GM12878 (cell line): ENCODE results near the gene S100A16. TPM values are rescaled to one million over a fixed set of nuclear protein-coding genes. Genes with fewer than 3 reads are reported as not detected.

Source experiments
- ATAC-seq: fragments of 200-7000 bp; cut with Tn5 transposase; 3 replicates; pipeline ENCODE4 v1.9.1; 2020; ENCODE audit warnings: mild to moderate bottlenecking, moderate library complexity
- BruUV-seq: library from RNA; stranded (reverse); fragments of 400-500 nt; replicated peaks from 2 replicates; lab custom pipeline; 2021; lab: Mats Ljungman, UMichigan
- CTCF ChIA-PET: fragments of 300-600 bp; sonication (Branson Sonifier 250); formaldehyde crosslinking; extraction: SDS; loops from one replicate; lab custom pipeline; 2021; ENCODE audit warnings: inconsistent platforms; lab: Yijun Ruan, JAX
- POLR2A ChIA-PET: fragments of 350-600 bp; formaldehyde crosslinking; extraction: SDS; loops from one replicate; lab custom pipeline; 2021; ENCODE audit warnings: inconsistent platforms; lab: Charles Lee
- RAD21 ChIA-PET: fragments of 300-600 bp; sonication (Branson Sonifier 250); formaldehyde crosslinking; loops from one replicate; lab custom pipeline; 2023; ENCODE audit warnings: antibody characterized with exemption; ENCODE audit not compliant: unreplicated experiment; lab: Charles Lee
- SMC1A ChIA-PET: fragments of 300-600 bp; sonication (Branson Sonifier 250); formaldehyde crosslinking; loops from one replicate; lab custom pipeline; 2023; ENCODE audit not compliant: unreplicated experiment, uncharacterized antibody; lab: Charles Lee
- DNase-seq: peaks from one replicate; pipeline ENCODE4 v3.0.0-alpha.2; 2011; ENCODE audit warnings: low read depth, low spot score
- FAIRE-seq: peaks from 3 replicates; lab custom pipeline; 2011; peaks lifted over from hg19 to GRCh38; lab: Jason Lieb, UNC
- H2AFZ ChIP-seq: 2 replicates; pipeline ENCODE4 v1.6.0; 2011; ENCODE audit warnings: low read depth, low read length, control low read depth; ENCODE audit not compliant: control insufficient read depth
- H3K27ac ChIP-seq: 2 replicates; pipeline ENCODE4 v1.5.1; 2011; ENCODE audit warnings: control low read depth; ENCODE audit not compliant: control insufficient read depth, insufficient read depth
- H3K27me3 ChIP-seq, 2 experiments: replicated peaks in 1 of 2; 2 replicates each; pipeline versions ENCODE4 v1.6.0 to v1.6.1; 2011; ENCODE audit warnings: low read length in 1 of 2; ENCODE audit not compliant: control insufficient read depth in 2 of 2, insufficient read depth in 2 of 2
- H3K36me3 ChIP-seq, 2 experiments: 2 replicates each; pipeline ENCODE4 v1.5.1; 2011; ENCODE audit warnings: low read length in 1 of 2; ENCODE audit not compliant: control insufficient read depth in 2 of 2, insufficient read depth in 2 of 2
- H3K4me1 ChIP-seq: 2 replicates; pipeline ENCODE4 v1.6.1; 2011; ENCODE audit warnings: mild to moderate bottlenecking, low read length, moderate library complexity, mixed read lengths; ENCODE audit not compliant: control insufficient read depth, insufficient read depth
- H3K4me2 ChIP-seq: 2 replicates; pipeline ENCODE4 v1.6.0; 2011; ENCODE audit warnings: control low read depth; ENCODE audit not compliant: control insufficient read depth, insufficient read depth
- H3K4me3 ChIP-seq: fragments of 200-600 bp; sonication (generic); 2 replicates; pipeline ENCODE4 v1.5.1; 2016
- H3K79me2 ChIP-seq: 2 replicates; pipeline ENCODE4 v1.6.0; 2011; ENCODE audit warnings: low read length; ENCODE audit not compliant: control insufficient read depth, insufficient read depth
- H3K9ac ChIP-seq: 2 replicates; pipeline ENCODE4 v1.8.0; 2011; ENCODE audit warnings: low read length, control low read depth, mixed read lengths; ENCODE audit not compliant: control insufficient read depth, insufficient read depth
- H3K9me3 ChIP-seq: replicated peaks from 3 replicates; pipeline ENCODE4 v1.5.1; 2011; ENCODE audit warnings: mild to moderate bottlenecking, low read length; ENCODE audit not compliant: control insufficient read depth, insufficient read depth
- H4K20me1 ChIP-seq: 2 replicates; pipeline ENCODE4 v1.6.0; 2011; ENCODE audit not compliant: control insufficient read depth, insufficient read depth
- ATF2 ChIP-seq: IDR thresholded peaks from 2 replicates; pipeline ENCODE4 v1.6.1; 2012; ENCODE audit warnings: low read length, inconsistent platforms
- CEBPZ ChIP-seq: fragments of 150-350 bp; IDR thresholded peaks from 2 replicates; pipeline ENCODE4 v1.6.1; 2016; ENCODE audit warnings: low read depth, low read length
- DPF2 ChIP-seq: fragments of 450-650 bp; IDR thresholded peaks from 2 replicates; pipeline ENCODE4 v1.6.1; 2017; ENCODE audit warnings: mild to moderate bottlenecking
- GABPA ChIP-seq: IDR thresholded peaks from 2 replicates; pipeline ENCODE4 v1.6.1; 2014; ENCODE audit warnings: antibody characterized with exemption, low read depth, mild to moderate bottlenecking, inconsistent platforms
- PBX3 ChIP-seq: IDR thresholded peaks from 2 replicates; pipeline ENCODE4 v1.6.1; 2011; ENCODE audit warnings: mild to moderate bottlenecking, low read depth, low read length, moderate library complexity; ENCODE audit not compliant: insufficient replicate concordance
- PML ChIP-seq: IDR thresholded peaks from 2 replicates; pipeline ENCODE4 v1.6.1; 2012; ENCODE audit warnings: low read length, inconsistent platforms
- RBBP5 ChIP-seq: fragments of 200-600 bp; sonication (generic); conservative IDR thresholded peaks from 2 replicates; pipeline ENCODE4 v1.6.1; 2016
- SIN3A ChIP-seq: IDR thresholded peaks from 2 replicates; pipeline ENCODE4 v1.6.1; 2012; ENCODE audit warnings: low read depth, low read length, improper control_type of control experiment
- SMC3 ChIP-seq: IDR thresholded peaks from 2 replicates; pipeline ENCODE4 v1.6.1; 2011; ENCODE audit warnings: low read length, improper control_type of control experiment, borderline replicate concordance
- ZNF274 ChIP-seq: IDR thresholded peaks from one replicate; pipeline ENCODE4 v1.8.0; 2011; ENCODE audit not compliant: insufficient read length, insufficient read depth
- WGBS: methylation state at CpG from one replicate; pipeline ENCODE4 v1.1.6; 2016; ENCODE audit warnings: low lambda C conversion rate; ENCODE audit not compliant: insufficient replicate concordance, insufficient coverage; ENCODE audit errors: missing lambda C conversion rate; 5-methylcytosine and 5-hydroxymethylcytosine counted together
- in situ Hi-C: fragments of 300-500 bp; cut with MboI; formaldehyde crosslinking; loops from 9 replicates; pipeline ENCODE4 v1.14.3; 2018; ENCODE audit warnings: mixed read lengths
- intact Hi-C: fragments of 100-400 bp; cut with micrococcal nuclease; formaldehyde crosslinking; loops from one replicate; pipeline ENCODE4 v1.14.2; 2022; ENCODE audit not compliant: unreplicated experiment
- polyA plus RNA-seq, 11 experiments: library from polyadenylated mRNA; depleted of rRNA in 4 of 11; unstranded in 6 of 11; stranded (reverse) in 5 of 11; fragments of >200 nt; fragmentation: Nextera tagmentation in 4 of 11; fragmentation: Illumina TruSeq in 1 of 11; extraction: Ambion mirVana in 4 of 11; extraction: Trizol in 1 of 11; gene quantifications; 1 replicate in 1 of 11; 2 replicates in 10 of 11; pipeline versions ENCODE4 v1.2.1 to v1.2.3, GENCODE V29; 2011 to 2016; ENCODE audit warnings: inconsistent platforms in 2 of 11, missing spikeins in 2 of 11, low read depth in 1 of 11
- total RNA-seq, 4 experiments: library from RNA; depleted of rRNA in 3 of 4; stranded (reverse); fragments of >200 nt in 3 of 4; fragmentation: Illumina TruSeq in 1 of 4; extraction: Trizol in 1 of 4; gene quantifications; 2 replicates each; pipeline versions ENCODE4 v1.2.1 to v1.2.3, GENCODE V29; 2013 to 2021
- TF ChIP-seq, protein P1 (sequence below): fragments of 450-650 bp; conservative IDR thresholded peaks from 2 replicates; pipeline ENCODE4 v1.6.1; 2017; ENCODE audit warnings: mild to moderate bottlenecking, moderate library complexity

S100A16 gene
- total and polyA plus RNA-seq, 10 of the 15 experiments (the other 5 are each of a cell fraction or from before 2014, with no cell fraction given): 0.14 to 0.51 (median 0.25) TPM; not detected in 6

GRCh38 chr1:153577624-153578051 is 35.3 kb downstream of the S100A16 start (continued):
- no peak for TF ChIP-seq CEBPZ
- TF ChIP-seq DPF2: no peak

- no peak overlapping the region for H3K9ac ChIP-seq
- H3K27me3 ChIP-seq: no peaks in the 10 kb centered on the region
- ChIA-PET POLR2A (interaction anchor here (0.5 kb wide), 1 partner anchor 409 kb away, joined by 3 read pairs; the partner anchor contains the start of gene RAB13), SMC1A (interaction anchor here (0.9 to 2.6 kb wide), 5 partner anchors 16 to 66 kb away, joined by 3 to 11 read pairs (median 8); partner anchors contain the start of gene S100A14), RAD21 (interaction anchor here (0.7 to 1.2 kb wide), 2 partner anchors 67 to 1571 kb away, joined by 3 read pairs; no protein-coding TSS in a partner anchor), CTCF (interaction anchor here (0.9 to 2.4 kb wide), 7 partner anchors 11 to 66 kb away, joined by 3 to 12 read pairs (median 5); partner anchors contain the start of genes S100A1, S100A13 and S100A14)
- 28% methylated on average over 4 of the region's 4 CpGs for WGBS
- no peaks in the 10 kb centered on the region for H3K79me2 ChIP-seq
- no peaks in the 10 kb centered on the region for H3K36me3 ChIP-seq
- H3K4me3 ChIP-seq: no peak overlapping the region
- ATAC-seq (no peak), DNase-seq (no peak), FAIRE-seq (no peak)
- no TSS peak for BruUV-seq
- no peak overlapping the region for H2AFZ ChIP-seq
- intact Hi-C loops: no loop called here
- no peaks in the 10 kb centered on the region for H3K9me3 ChIP-seq
- in situ Hi-C loops: no loop called here
- H3K4me2 ChIP-seq: no peak overlapping the region
- H3K4me1 ChIP-seq: peaks cover 8% of the 10 kb centered on the region
- H4K20me1 ChIP-seq: no peaks in the 10 kb centered on the region
- H3K27ac ChIP-seq: no peak overlapping the region
- no peak for TF ChIP-seq RBBP5
- TF ChIP-seq PML: no peak
- no peak for TF ChIP-seq SMC3
- TF ChIP-seq ATF2: no peak
- TF ChIP-seq SIN3A: no peak
- no peak for TF ChIP-seq PBX3
- TF ChIP-seq, protein P1, sequence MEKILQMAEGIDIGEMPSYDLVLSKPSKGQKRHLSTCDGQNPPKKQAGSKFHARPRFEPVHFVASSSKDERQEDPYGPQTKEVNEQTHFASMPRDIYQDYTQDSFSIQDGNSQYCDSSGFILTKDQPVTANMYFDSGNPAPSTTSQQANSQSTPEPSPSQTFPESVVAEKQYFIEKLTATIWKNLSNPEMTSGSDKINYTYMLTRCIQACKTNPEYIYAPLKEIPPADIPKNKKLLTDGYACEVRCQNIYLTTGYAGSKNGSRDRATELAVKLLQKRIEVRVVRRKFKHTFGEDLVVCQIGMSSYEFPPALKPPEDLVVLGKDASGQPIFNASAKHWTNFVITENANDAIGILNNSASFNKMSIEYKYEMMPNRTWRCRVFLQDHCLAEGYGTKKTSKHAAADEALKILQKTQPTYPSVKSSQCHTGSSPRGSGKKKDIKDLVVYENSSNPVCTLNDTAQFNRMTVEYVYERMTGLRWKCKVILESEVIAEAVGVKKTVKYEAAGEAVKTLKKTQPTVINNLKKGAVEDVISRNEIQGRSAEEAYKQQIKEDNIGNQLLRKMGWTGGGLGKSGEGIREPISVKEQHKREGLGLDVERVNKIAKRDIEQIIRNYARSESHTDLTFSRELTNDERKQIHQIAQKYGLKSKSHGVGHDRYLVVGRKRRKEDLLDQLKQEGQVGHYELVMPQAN: no peak
- no peak for TF ChIP-seq GABPA
- TF ChIP-seq ZNF274: no peak
Observed at GRCh38 chr1:153577138-153577537, 35.8 kb downstream of the S100A16 start.
